Activated naive CD4-positive, alpha-beta T cell treated with anti-CD3 and anti-CD28 coated beads, Interleukin-2, amount 50 U/mL, for 24 hours (primary cell): ENCODE measurements around the gene ZBTB24.

ENCODE experiments used
- H3K27ac Mint-ChIP-seq: one replicate; pipeline ENCODE4 v1.8.0; 2021; ENCODE audit warnings: mild to moderate bottlenecking, mixed read lengths
- H3K27me3 Mint-ChIP-seq: one replicate; pipeline ENCODE4 v1.8.0; 2021; ENCODE audit warnings: mixed read lengths
- H3K36me3 Mint-ChIP-seq: one replicate; pipeline ENCODE4 v1.8.0; 2021; ENCODE audit warnings: mixed read lengths
- H3K4me1 Mint-ChIP-seq: one replicate; pipeline ENCODE4 v1.8.0; 2021; ENCODE audit warnings: mixed read lengths
- H3K4me3 Mint-ChIP-seq: one replicate; pipeline ENCODE4 v1.8.0; 2021; ENCODE audit warnings: mild to moderate bottlenecking, mixed read lengths
- H3K9me3 Mint-ChIP-seq: one replicate; pipeline ENCODE4 v1.8.0; 2021; ENCODE audit warnings: mixed read lengths

ZBTB24 gene

GRCh38 chr6:109440331-109441068, 42.5 kb downstream of the ZBTB24 start, which contains the start of the genes PPIL6 and SMPD2:
PPIL6 (minus strand) TSS chr6:109440628; CDS start chr6:109440590, 38 bp downstream.
SMPD2 (plus strand) TSS chr6:109440724; CDS start chr6:109441122, 398 bp downstream.
- Mint-ChIP-seq H3K4me1 (peaks cover 29% of the 10 kb centered on the region), H3K4me3 (peak within 1 kb of the TSS; percentile 94), H3K9me3 (no peaks in the 10 kb centered on the region), H3K36me3 (peaks cover 5% of the 10 kb centered on the region), H3K27me3 (no peaks in the 10 kb centered on the region), H3K27ac (peak within 1 kb of the TSS; percentile 94)

GRCh38 chr6:109436041-109436440, 47.0 kb downstream of the ZBTB24 start:
- Mint-ChIP-seq H3K4me3 (no peak overlapping the region), H3K27ac (no peak overlapping the region), H3K36me3 (no peaks in the 10 kb centered on the region), H3K9me3 (no peaks in the 10 kb centered on the region), H3K27me3 (no peaks in the 10 kb centered on the region), H3K4me1 (peaks cover 5% of the 10 kb centered on the region)

GRCh38 chr6:109434456-109434855, 48.6 kb downstream of the ZBTB24 start:
- no peaks in the 10 kb centered on the region for H3K27me3 Mint-ChIP-seq
- H3K27ac Mint-ChIP-seq = no peak overlapping the region
- no peaks in the 10 kb centered on the region for H3K9me3 Mint-ChIP-seq
- H3K4me1 Mint-ChIP-seq = peaks cover under 1% of the 10 kb centered on the region
- H3K36me3 Mint-ChIP-seq = peaks cover 1% of the 10 kb centered on the region
- no peak overlapping the region for H3K4me3 Mint-ChIP-seq

GRCh38 chr6:109429496-109429895, 53.5 kb downstream of the ZBTB24 start:
- no peaks in the 10 kb centered on the region for H3K4me1 Mint-ChIP-seq
- H3K9me3 Mint-ChIP-seq = no peaks in the 10 kb centered on the region
- no peaks in the 10 kb centered on the region for H3K27me3 Mint-ChIP-seq
- no peak overlapping the region for H3K4me3 Mint-ChIP-seq
- H3K36me3 Mint-ChIP-seq = peaks cover 1% of the 10 kb centered on the region
- H3K27ac Mint-ChIP-seq = no peak overlapping the region

- H3K4me3 Mint-ChIP-seq = no peak overlapping the region
These were observed 54.0 kb downstream of the ZBTB24 start for GRCh38 chr6:109428889-109429477.

GRCh38 chr6:109424946-109425345, 58.1 kb downstream of the ZBTB24 start:
- no peak overlapping the region for H3K4me3 Mint-ChIP-seq
- H3K9me3 Mint-ChIP-seq = no peaks in the 10 kb centered on the region
- H3K36me3 Mint-ChIP-seq = peaks cover 1% of the 10 kb centered on the region
- H3K4me1 Mint-ChIP-seq = no peaks in the 10 kb centered on the region
- H3K27me3 Mint-ChIP-seq = no peaks in the 10 kb centered on the region
- H3K27ac Mint-ChIP-seq = no peak overlapping the region

More at GRCh38 chr6:109428889-109429477, 54.0 kb downstream of the ZBTB24 start:
- Mint-ChIP-seq H3K36me3 (peaks cover 1% of the 10 kb centered on the region), H3K9me3 (no peaks in the 10 kb centered on the region), H3K27me3 (no peaks in the 10 kb centered on the region), H3K27ac (no peak overlapping the region), H3K4me1 (no peaks in the 10 kb centered on the region)

- Mint-ChIP-seq H3K4me1 (no peaks in the 10 kb centered on the region), H3K9me3 (no peaks in the 10 kb centered on the region), H3K4me3 (no peak overlapping the region), H3K36me3 (no peaks in the 10 kb centered on the region), H3K27ac (no peak overlapping the region), H3K27me3 (no peaks in the 10 kb centered on the region)
These were observed 61.8 kb downstream of the ZBTB24 start for GRCh38 chr6:109421184-109421583.

GRCh38 chr6:109420751-109421150, 62.3 kb downstream of the ZBTB24 start:
- no peaks in the 10 kb centered on the region for H3K4me1 Mint-ChIP-seq

GRCh38 chr6:109417646-109418045, 65.4 kb downstream of the ZBTB24 start:
- no peaks in the 10 kb centered on the region for H3K27me3 Mint-ChIP-seq
- H3K27ac Mint-ChIP-seq = no peak overlapping the region
- no peaks in the 10 kb centered on the region for H3K9me3 Mint-ChIP-seq
- no peaks in the 10 kb centered on the region for H3K4me1 Mint-ChIP-seq
- no peaks in the 10 kb centered on the region for H3K36me3 Mint-ChIP-seq
- no peak overlapping the region for H3K4me3 Mint-ChIP-seq

More at GRCh38 chr6:109420751-109421150, 62.3 kb downstream of the ZBTB24 start:
- Mint-ChIP-seq H3K27me3 (no peaks in the 10 kb centered on the region), H3K9me3 (no peaks in the 10 kb centered on the region), H3K27ac (no peak overlapping the region), H3K36me3 (no peaks in the 10 kb centered on the region), H3K4me3 (no peak overlapping the region)
